Breast epithelium (tissue), 3 donors: ENCODE measurements around the gene IQSEC3.
"Not testable (repeated sequence)": the region's sequence is repeated elsewhere in the genome, so short reads cannot be mapped to it uniquely, and the experiment has no call there.

Experiments used
- CTCF ChIP-seq, 3 donors: fragments of 450-650 bp; IDR thresholded peaks; one replicate each; pipeline ENCODE4 v1.5.1; 2016 to 2017; ENCODE audit warnings: antibody characterized with exemption in 3 of 3, mild to moderate bottlenecking in 3 of 3, moderate library complexity in 3 of 3
- POLR2A ChIP-seq: fragments of 450-650 bp; IDR thresholded peaks from one replicate; pipeline ENCODE4 v1.6.1; 2016; ENCODE audit warnings: antibody characterized with exemption, mild to moderate bottlenecking, moderate library complexity
- POLR2AphosphoS5 ChIP-seq, 3 donors: sonication (generic); formaldehyde crosslinking; IDR thresholded peaks; one replicate each; pipeline ENCODE4 v1.6.1; 2017; ENCODE audit warnings: antibody characterized with exemption in 3 of 3

- TF ChIP-seq POLR2A; CTCF (IDR thresholded peaks at IDR 0.05); POLR2AphosphoS5 (IDR thresholded peaks at IDR 0.05): not testable (repeated sequence)
Observed at GRCh38 chr12:44352-44751, 22.2 kb upstream of the IQSEC3 start.
